Lung (tissue), 12 donors: ENCODE data around the gene SOX13. TPM values are rescaled to one million over a fixed set of nuclear protein-coding genes. Genes with fewer than 3 reads are reported as not detected.

Experiments used
- ATAC-seq: fragments of 200-7000 bp; cut with Tn5 transposase; one replicate; pipeline ENCODE4 v1.9.1; 2020; ENCODE audit warnings: moderate number of reproducible peaks; ENCODE audit not compliant: insufficient read depth, low FRiP score
- DNase-seq, 3 donors: peaks; one replicate each; pipeline ENCODE4 v3.0.0-alpha.2; 2013 to 2017
- H3K27ac ChIP-seq, 2 donors: one replicate each; pipeline ENCODE4 v1.5.1; 2013; ENCODE audit warnings: mild to moderate bottlenecking in 2 of 2, moderate library complexity in 2 of 2, control low read depth in 1 of 2, inconsistent platforms in 1 of 2, low read depth in 1 of 2, low read length in 1 of 2
- H3K27me3 ChIP-seq, 3 donors: one replicate each; pipeline ENCODE4 v1.5.1; 2013; ENCODE audit warnings: low read length in 2 of 3; ENCODE audit not compliant: control insufficient read depth in 3 of 3, insufficient read depth in 3 of 3
- H3K36me3 ChIP-seq, 4 donors: one replicate each; pipeline ENCODE4 v1.5.1; 2013; ENCODE audit warnings: low read length in 4 of 4, mild to moderate bottlenecking in 1 of 4, moderate library complexity in 1 of 4; ENCODE audit not compliant: control insufficient read depth in 4 of 4, insufficient read depth in 4 of 4
- H3K4me1 ChIP-seq, 5 donors: one replicate each; pipeline ENCODE4 v1.5.1; 2013; ENCODE audit warnings: low read length in 5 of 5, mild to moderate bottlenecking in 2 of 5, moderate library complexity in 1 of 5; ENCODE audit not compliant: control insufficient read depth in 5 of 5, insufficient read depth in 5 of 5
- H3K4me3 ChIP-seq: one replicate; pipeline ENCODE4 v1.5.1; 2013; ENCODE audit warnings: mild to moderate bottlenecking, control low read depth, moderate library complexity
- H3K9ac ChIP-seq, 2 donors: one replicate each; pipeline ENCODE4 v1.5.1; 2013; ENCODE audit warnings: low read length in 2 of 2, control low read depth in 1 of 2; ENCODE audit not compliant: insufficient read depth in 1 of 2
- H3K9me3 ChIP-seq, 4 donors: one replicate each; pipeline ENCODE4 v1.5.1; 2013; ENCODE audit warnings: low read length in 3 of 4, mild to moderate bottlenecking in 1 of 4, moderate library complexity in 1 of 4; ENCODE audit not compliant: control insufficient read depth in 4 of 4, insufficient read depth in 3 of 4
- WGBS, 2 donors: extraction: QIAGEN DNeasy Blood & Tissue Kit; methylation state at CpG; one replicate each; pipeline ENCODE4 v1.1.7; 2013; 5-methylcytosine and 5-hydroxymethylcytosine counted together
- polyA plus RNA-seq, 2 donors: library from polyadenylated mRNA; stranded (reverse); fragments of 200-250 nt; gene quantifications; one replicate each; pipeline ENCODE4 v1.2.1, GENCODE V29; 2013
- total RNA-seq, 2 donors: library from RNA; depleted of rRNA in 1 of 2; stranded (reverse); fragments of >200 nt in 1 of 2; gene quantifications; one replicate each; pipeline ENCODE4 v1.2.1, GENCODE V29; 2014 to 2021
- TF ChIP-seq, protein P1 (sequence below): IDR thresholded peaks from 2 replicates; pipeline ENCODE4 v1.5.1; 2012; ENCODE audit warnings: mild to moderate bottlenecking; ENCODE audit errors: control extremely low read depth, extremely low read depth
- donor health status: control.
- donor health status: control.
- donor health status: Bipolar disorder and iron deficiency.
- donor health status: healthy.
- donor health status: DM: yes; HTN: yes; CAD: no.

The SOX13 gene
- total and polyA plus RNA-seq, 4 donors: 14.7 to 52.6 (median 30.3) TPM

DNA sequence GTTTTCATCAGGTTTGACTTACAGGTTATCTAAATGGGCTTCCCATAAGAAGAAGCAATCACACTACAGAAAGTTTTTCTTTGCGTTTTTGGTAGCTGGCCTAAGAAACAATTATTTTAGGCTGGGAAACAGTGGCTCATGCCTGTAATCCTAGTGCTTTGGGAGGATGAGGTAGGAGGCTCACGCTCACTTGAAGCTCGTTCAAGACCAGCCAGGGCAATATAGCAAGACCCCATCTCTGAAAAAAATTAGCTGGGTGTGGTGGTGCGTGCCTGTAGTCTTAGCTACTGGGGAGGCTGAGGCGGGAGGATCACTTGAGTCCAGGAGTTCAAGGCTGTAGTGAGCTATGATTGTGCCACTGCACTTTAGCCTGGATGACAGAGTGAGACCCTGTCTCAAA lies 94.8 kb downstream of the SOX13 start:
- Histone ChIP-seq H3K36me3 (no peaks in the 10 kb centered on the region), H3K9ac (no peak overlapping the region), H3K9me3 (peaks cover 0 to 8% (median 2%) of the 10 kb centered on the region in 4 donors), H3K27me3 (peaks cover 0 to 2% (median 0%) of the 10 kb centered on the region in 3 donors), H3K4me1 (no peaks in the 10 kb centered on the region), H3K27ac (no peak overlapping the region), H3K4me3 (no peak overlapping the region)
- TF ChIP-seq, protein P1, sequence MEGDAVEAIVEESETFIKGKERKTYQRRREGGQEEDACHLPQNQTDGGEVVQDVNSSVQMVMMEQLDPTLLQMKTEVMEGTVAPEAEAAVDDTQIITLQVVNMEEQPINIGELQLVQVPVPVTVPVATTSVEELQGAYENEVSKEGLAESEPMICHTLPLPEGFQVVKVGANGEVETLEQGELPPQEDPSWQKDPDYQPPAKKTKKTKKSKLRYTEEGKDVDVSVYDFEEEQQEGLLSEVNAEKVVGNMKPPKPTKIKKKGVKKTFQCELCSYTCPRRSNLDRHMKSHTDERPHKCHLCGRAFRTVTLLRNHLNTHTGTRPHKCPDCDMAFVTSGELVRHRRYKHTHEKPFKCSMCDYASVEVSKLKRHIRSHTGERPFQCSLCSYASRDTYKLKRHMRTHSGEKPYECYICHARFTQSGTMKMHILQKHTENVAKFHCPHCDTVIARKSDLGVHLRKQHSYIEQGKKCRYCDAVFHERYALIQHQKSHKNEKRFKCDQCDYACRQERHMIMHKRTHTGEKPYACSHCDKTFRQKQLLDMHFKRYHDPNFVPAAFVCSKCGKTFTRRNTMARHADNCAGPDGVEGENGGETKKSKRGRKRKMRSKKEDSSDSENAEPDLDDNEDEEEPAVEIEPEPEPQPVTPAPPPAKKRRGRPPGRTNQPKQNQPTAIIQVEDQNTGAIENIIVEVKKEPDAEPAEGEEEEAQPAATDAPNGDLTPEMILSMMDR: no peak
- 91 to 96% methylated on average over 5 of the region's 5 CpGs for WGBS, 2 donors
- no peak for DNase-seq
- no peak for ATAC-seq

DNA sequence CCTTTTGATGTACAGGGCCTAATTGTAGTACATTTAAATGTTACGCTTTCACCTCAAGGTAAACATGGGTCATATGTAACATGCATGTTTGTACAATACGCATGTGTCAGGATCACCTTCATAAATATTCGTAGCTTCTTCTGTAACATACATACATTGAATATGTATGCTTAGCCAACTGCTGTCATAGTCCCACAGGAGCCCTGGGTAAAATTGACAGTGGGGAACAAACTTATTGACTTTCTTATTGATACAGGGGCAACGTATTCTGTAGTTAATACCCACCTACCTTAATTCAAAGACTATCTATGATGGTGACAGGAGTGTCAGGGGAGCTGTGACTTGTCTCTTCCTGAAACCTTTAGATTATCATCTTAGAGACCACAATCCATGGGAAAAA lies 96.9 kb downstream of the SOX13 start:
- H3K9ac ChIP-seq: no peak overlapping the region
- no peak overlapping the region for H3K4me3 ChIP-seq
- 89 to 97% methylated on average over 4 of the region's 4 CpGs for WGBS, 2 donors
- H3K27me3 ChIP-seq: peaks cover 0 to 2% (median 1%) of the 10 kb centered on the region in 3 donors
- no peaks in the 10 kb centered on the region for H3K4me1 ChIP-seq
- no peak overlapping the region for H3K27ac ChIP-seq
- TF ChIP-seq, protein P1: no peak
- ATAC-seq (no peak), DNase-seq (no peak)
- no peaks in the 10 kb centered on the region for H3K36me3 ChIP-seq
- peaks cover 0 to 8% (median 2%) of the 10 kb centered on the region in 4 donors for H3K9me3 ChIP-seq

DNA sequence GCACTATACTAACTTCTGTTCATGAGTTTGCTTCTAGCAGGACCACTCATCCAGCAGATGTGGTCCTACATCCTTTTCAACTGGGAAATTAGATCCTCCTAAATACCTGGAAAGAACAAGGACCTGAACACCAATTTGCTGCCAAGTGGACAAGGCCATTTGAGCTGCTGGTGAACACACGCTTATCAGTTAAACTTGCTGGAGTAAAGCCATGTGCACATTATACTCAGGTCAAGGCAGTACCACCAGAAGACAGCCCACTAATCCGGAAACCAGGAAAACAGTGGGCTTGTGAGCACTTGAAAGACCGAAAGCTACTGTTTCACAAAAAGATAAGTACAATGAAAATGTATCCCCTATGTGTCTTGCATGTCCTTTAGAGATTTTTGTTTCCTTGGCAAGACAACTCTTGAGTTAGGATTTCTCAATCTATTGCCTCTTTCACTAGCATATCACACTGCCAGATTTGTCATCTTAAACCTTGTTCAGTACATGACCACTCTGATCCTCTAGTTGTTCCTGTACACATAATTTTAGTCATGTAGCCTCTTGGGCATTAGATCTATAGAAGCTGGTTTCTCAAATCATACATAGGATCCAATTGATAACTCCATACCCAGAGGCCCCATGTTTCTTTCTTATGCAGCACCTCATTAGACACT lies 97.7 kb downstream of the SOX13 start:
- TF ChIP-seq, protein P1: no peak
- no peak for ATAC-seq
- H3K27ac ChIP-seq: no peak overlapping the region
- no peak for DNase-seq
- no peaks in the 10 kb centered on the region for H3K36me3 ChIP-seq
- WGBS, 2 donors: 91 to 95% methylated on average over 3 of the region's 3 CpGs
- no peak overlapping the region for H3K9ac ChIP-seq
- no peaks in the 10 kb centered on the region for H3K4me1 ChIP-seq
- peaks cover 0 to 8% (median 2%) of the 10 kb centered on the region in 4 donors for H3K9me3 ChIP-seq
- H3K4me3 ChIP-seq: no peak overlapping the region
- H3K27me3 ChIP-seq: peaks cover 0 to 3% (median 2%) of the 10 kb centered on the region in 3 donors
